PC-9 (cell line): Measurements from ENCODE around the gene PDE6G. TPM values are rescaled to one million over a fixed set of nuclear protein-coding genes. Genes with fewer than 3 reads are reported as not detected.

Experiments used
- BruUV-seq: library from RNA; stranded (reverse); fragments of 400-500 nt; replicated peaks from 2 replicates; lab custom pipeline; 2021; lab: Mats Ljungman, UMichigan
- CTCF ChIA-PET: fragments of 300-600 bp; sonication (Branson Sonifier 250); formaldehyde crosslinking; loops from one replicate; lab custom pipeline; 2022; ENCODE audit warnings: antibody characterized with exemption; lab: Charles Lee
- POLR2A ChIA-PET: fragments of 300-600 bp; sonication (Branson Sonifier 250); formaldehyde crosslinking; loops from one replicate; lab custom pipeline; 2022; ENCODE audit warnings: antibody characterized with exemption; ENCODE audit not compliant: unreplicated experiment; lab: Charles Lee
- DNase-seq, 2 experiments: peaks; one replicate each; pipeline versions ENCODE4 v3.0.0 to v3.0.0-alpha.2; 2015 to 2022; ENCODE audit warnings: mixed read lengths in 1 of 2
- H2AFZ ChIP-seq: fragments of 200-600 bp; sonication (generic); 2 replicates; pipeline ENCODE4 v1.8.1; 2017; ENCODE audit warnings: antibody characterized with exemption
- H3F3A ChIP-seq: fragments of 200-600 bp; sonication (generic); 2 replicates; pipeline ENCODE4 v1.8.1; 2017; ENCODE audit warnings: antibody characterized with exemption, mild to moderate bottlenecking, low read depth; ENCODE audit not compliant: insufficient read depth
- H3K27ac ChIP-seq: fragments of 200-600 bp; sonication (generic); 2 replicates; pipeline ENCODE4 v1.6.1; 2016; ENCODE audit warnings: mixed run types
- H3K27me3 ChIP-seq: fragments of 200-600 bp; sonication (generic); 2 replicates; pipeline ENCODE4 v1.6.1; 2016; ENCODE audit warnings: low read depth, mixed run types; ENCODE audit not compliant: insufficient read depth
- H3K36me3 ChIP-seq: fragments of 200-600 bp; sonication (generic); 2 replicates; pipeline ENCODE4 v1.6.1; 2016; ENCODE audit warnings: low read depth, mixed run types
- H3K4me1 ChIP-seq: fragments of 200-600 bp; sonication (generic); replicated peaks from 2 replicates; pipeline ENCODE4 v1.6.1; 2016; ENCODE audit warnings: mixed run types; ENCODE audit not compliant: insufficient read depth
- H3K4me2 ChIP-seq: fragments of 200-600 bp; sonication (generic); 2 replicates; pipeline ENCODE4 v1.6.1; 2017; ENCODE audit warnings: mixed run types
- H3K4me3 ChIP-seq: fragments of 200-600 bp; sonication (generic); 2 replicates; pipeline ENCODE4 v1.6.1; 2016; ENCODE audit warnings: mixed run types
- H3K79me2 ChIP-seq: fragments of 200-600 bp; sonication (generic); 2 replicates; pipeline ENCODE4 v1.6.1; 2017; ENCODE audit warnings: low read depth, mixed run types
- H3K9me2 ChIP-seq: fragments of 200-600 bp; sonication (generic); 2 replicates; pipeline ENCODE4 v1.8.1; 2017; ENCODE audit warnings: mild to moderate bottlenecking; ENCODE audit not compliant: insufficient read depth
- H3K9me3 ChIP-seq: fragments of 200-600 bp; sonication (generic); 2 replicates; pipeline ENCODE4 v1.8.1; 2016; ENCODE audit warnings: low read depth; ENCODE audit not compliant: insufficient read depth
- H4K20me1 ChIP-seq: fragments of 200-600 bp; sonication (generic); 2 replicates; pipeline ENCODE4 v1.8.1; 2017; ENCODE audit not compliant: insufficient read depth
- CTCF ChIP-seq: fragments of 200-600 bp; sonication (generic); conservative IDR thresholded peaks from 2 replicates; pipeline ENCODE4 v1.6.1; 2017; ENCODE audit warnings: mixed run types, antibody characterized with exemption, mild to moderate bottlenecking, moderate library complexity
- EZH2 ChIP-seq: fragments of 200-600 bp; sonication (generic); IDR thresholded peaks from 2 replicates; pipeline ENCODE4 v1.8.0; 2017; ENCODE audit warnings: antibody characterized with exemption, low read depth
- intact Hi-C: fragments of 100-400 bp; cut with micrococcal nuclease; formaldehyde crosslinking; loops from one replicate; pipeline ENCODE4 v1.10.0; 2022; ENCODE audit not compliant: unreplicated experiment
- total RNA-seq: library from RNA; stranded (reverse); gene quantifications from 2 replicates; pipeline ENCODE4 v1.2.3, GENCODE V29; 2021

The PDE6G gene
- total RNA-seq, 1 experiment from 2014 or later, result 1.3 TPM

- Histone ChIP-seq H3K27me3 (no peaks in the 10 kb centered on the region), H3K9me2 (no peaks in the 10 kb centered on the region), H3K9me3 (no peaks in the 10 kb centered on the region), H2AFZ (no peak overlapping the region), H3K4me3 (no peak overlapping the region), H3K4me2 (no peak overlapping the region), H3K36me3 (no peaks in the 10 kb centered on the region), H3F3A (peaks cover 12% of the 10 kb centered on the region; the same call in 1 of the 2 replicates), H3K4me1 (no peaks in the 10 kb centered on the region), H4K20me1 (no peaks in the 10 kb centered on the region), H3K27ac (no peak overlapping the region), H3K79me2 (peaks cover 8% of the 10 kb centered on the region; the same call in 1 of the 2 replicates)
- no peak for DNase-seq
- BruUV-seq, result no TSS peak
- TF ChIP-seq CTCF (no peak), EZH2 (no peak)
- intact Hi-C loops, result no loop called here
- CTCF ChIA-PET, result interaction anchor here (0.6 kb wide), 2 partner anchors 40 to 218 kb away, joined by 3 to 5 read pairs; no protein-coding TSS in a partner anchor
- POLR2A ChIA-PET, result no interaction called here
Measured at GRCh38 chr17:81673561-81674258, 17.4 kb upstream of the PDE6G start.

- Histone ChIP-seq H3K79me2 (peaks cover 14% of the 10 kb centered on the region), H3K27me3 (no peaks in the 10 kb centered on the region), H3K9me2 (no peaks in the 10 kb centered on the region), H3K4me1 (no peaks in the 10 kb centered on the region), H3K4me3 (no peak overlapping the region), H3K36me3 (no peaks in the 10 kb centered on the region), H3K9me3 (no peaks in the 10 kb centered on the region), H2AFZ (no peak overlapping the region), H3F3A (peaks cover 12% of the 10 kb centered on the region; the same call in 1 of the 2 replicates), H3K27ac (no peak overlapping the region), H4K20me1 (no peaks in the 10 kb centered on the region), H3K4me2 (no peak overlapping the region)
- no peak for TF ChIP-seq CTCF
- no peak for TF ChIP-seq EZH2
- BruUV-seq, result no TSS peak
- CTCF ChIA-PET, result no interaction called here
- POLR2A ChIA-PET, result interaction anchor here (0.7 kb wide), 1 partner anchor 155 kb away, joined by 4 read pairs; no protein-coding TSS in a partner anchor
- intact Hi-C loops, result no loop called here
- DNase-seq, result no peak
Measured at GRCh38 chr17:81672954-81673353, 16.6 kb upstream of the PDE6G start.

GRCh38 chr17:81672504-81672903, 16.2 kb upstream of the PDE6G start:
- Histone ChIP-seq H3F3A (peaks cover 12% of the 10 kb centered on the region; the same call in 1 of the 2 replicates), H3K9me3 (no peaks in the 10 kb centered on the region), H2AFZ (no peak overlapping the region), H3K27ac (no peak overlapping the region), H3K4me2 (no peak overlapping the region), H3K79me2 (peaks cover 18% of the 10 kb centered on the region), H3K4me3 (no peak overlapping the region), H4K20me1 (no peaks in the 10 kb centered on the region), H3K27me3 (no peaks in the 10 kb centered on the region), H3K36me3 (no peaks in the 10 kb centered on the region), H3K4me1 (no peaks in the 10 kb centered on the region), H3K9me2 (no peaks in the 10 kb centered on the region)
- DNase-seq, result no peak
- ChIA-PET CTCF (no interaction called here), POLR2A (interaction anchor here (0.7 kb wide), 1 partner anchor 155 kb away, joined by 4 read pairs; no protein-coding TSS in a partner anchor)
- TF ChIP-seq CTCF (no peak), EZH2 (no peak)
- BruUV-seq, result no TSS peak
- intact Hi-C loops, result no loop called here
